CMK (cell line): Measurements from ENCODE around the gene SRA1.
"Not testable (repeated sequence)": the region's sequence is repeated elsewhere in the genome, so short reads cannot be mapped to it uniquely, and the experiment has no call there.

Source experiments
- DNase-seq: peaks from one replicate; pipeline ENCODE4 v3.0.0-alpha.2; 2010; ENCODE audit warnings: low read depth

SRA1 gene

GRCh38 chr5:140557136-140557805 is at the start of gene SRA1:
SRA1 (minus strand) TSS chr5:140557473; CDS start chr5:140557452, 21 bp downstream.
- DNase-seq, result peak; percentile 63

GRCh38 chr5:140607031-140607430 is 49.8 kb upstream of the SRA1 start:
- no peak for DNase-seq

- no peak for DNase-seq
Measured at GRCh38 chr5:140605879-140606278, 48.6 kb upstream of the SRA1 start.

- no peak for DNase-seq
Measured at GRCh38 chr5:140603734-140604133, 46.5 kb upstream of the SRA1 start.

- DNase-seq, result not testable (repeated sequence)
Measured at GRCh38 chr5:140603446-140603698, 46.1 kb upstream of the SRA1 start.

GRCh38 chr5:140602147-140602546 is 44.9 kb upstream of the SRA1 start:
- DNase-seq, result no peak

GRCh38 chr5:140600096-140600495 is 42.8 kb upstream of the SRA1 start:
- no peak for DNase-seq

GRCh38 chr5:140598836-140599235 is 41.6 kb upstream of the SRA1 start:
- no peak for DNase-seq

GRCh38 chr5:140596321-140596741 is 39.1 kb upstream of the SRA1 start:
- no peak for DNase-seq

- no peak for DNase-seq
Measured at GRCh38 chr5:140595538-140596300, 38.4 kb upstream of the SRA1 start.

- no peak for DNase-seq
Measured at GRCh38 chr5:140594169-140594568, 36.9 kb upstream of the SRA1 start.

- DNase-seq, result not testable (repeated sequence)
Measured at GRCh38 chr5:140593070-140593469, 35.8 kb upstream of the SRA1 start.

- no peak for DNase-seq
Measured at GRCh38 chr5:140591747-140592372, 34.6 kb upstream of the SRA1 start.

GRCh38 chr5:140590861-140591260 is 33.6 kb upstream of the SRA1 start:
- no peak for DNase-seq

GRCh38 chr5:140588311-140589070 is 31.2 kb upstream of the SRA1 start:
- DNase-seq, result no peak

- no peak for DNase-seq
Measured at GRCh38 chr5:140587495-140587894, 30.2 kb upstream of the SRA1 start.

- DNase-seq, result not testable (repeated sequence)
Measured at GRCh38 chr5:140579188-140579747, 22.0 kb upstream of the SRA1 start.

- no peak for DNase-seq
Measured at GRCh38 chr5:140576776-140577201, 19.5 kb upstream of the SRA1 start.

GRCh38 chr5:140575309-140575708 is 18.0 kb upstream of the SRA1 start:
- no peak for DNase-seq

- no peak for DNase-seq
Measured at GRCh38 chr5:140574165-140574564, 16.9 kb upstream of the SRA1 start.

GRCh38 chr5:140573683-140574082 is 16.4 kb upstream of the SRA1 start:
- DNase-seq, result no peak

- no peak for DNase-seq
Measured at GRCh38 chr5:140571105-140571504, 13.8 kb upstream of the SRA1 start.
